ENCODE data around the gene DUSP21.

DNA sequence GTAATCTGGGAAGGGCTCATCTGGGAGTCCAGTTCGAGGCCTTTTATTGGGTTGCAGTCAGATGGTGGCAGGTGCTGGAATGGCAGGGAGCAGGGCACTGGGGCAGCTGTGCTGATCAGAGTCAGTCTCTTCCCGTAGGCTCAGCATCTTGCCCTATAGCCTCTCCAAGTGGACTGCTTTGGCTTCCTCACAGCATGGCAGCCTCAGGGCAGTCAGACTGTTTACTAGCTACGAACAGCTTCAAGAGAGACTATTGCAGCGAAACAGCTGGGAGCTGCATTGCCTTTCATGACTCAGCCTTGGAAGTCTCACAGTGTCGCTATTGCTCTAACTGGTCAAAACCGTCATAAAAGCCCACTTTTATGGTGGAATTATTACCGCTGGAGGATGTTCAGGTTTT is 26.8 kb upstream of the DUSP21 start:
- TF ChIP-seq, protein P1, sequence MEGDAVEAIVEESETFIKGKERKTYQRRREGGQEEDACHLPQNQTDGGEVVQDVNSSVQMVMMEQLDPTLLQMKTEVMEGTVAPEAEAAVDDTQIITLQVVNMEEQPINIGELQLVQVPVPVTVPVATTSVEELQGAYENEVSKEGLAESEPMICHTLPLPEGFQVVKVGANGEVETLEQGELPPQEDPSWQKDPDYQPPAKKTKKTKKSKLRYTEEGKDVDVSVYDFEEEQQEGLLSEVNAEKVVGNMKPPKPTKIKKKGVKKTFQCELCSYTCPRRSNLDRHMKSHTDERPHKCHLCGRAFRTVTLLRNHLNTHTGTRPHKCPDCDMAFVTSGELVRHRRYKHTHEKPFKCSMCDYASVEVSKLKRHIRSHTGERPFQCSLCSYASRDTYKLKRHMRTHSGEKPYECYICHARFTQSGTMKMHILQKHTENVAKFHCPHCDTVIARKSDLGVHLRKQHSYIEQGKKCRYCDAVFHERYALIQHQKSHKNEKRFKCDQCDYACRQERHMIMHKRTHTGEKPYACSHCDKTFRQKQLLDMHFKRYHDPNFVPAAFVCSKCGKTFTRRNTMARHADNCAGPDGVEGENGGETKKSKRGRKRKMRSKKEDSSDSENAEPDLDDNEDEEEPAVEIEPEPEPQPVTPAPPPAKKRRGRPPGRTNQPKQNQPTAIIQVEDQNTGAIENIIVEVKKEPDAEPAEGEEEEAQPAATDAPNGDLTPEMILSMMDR (IDR thresholded peaks at IDR 0.05; ENCODE audit: poor library complexity, severe bottlenecking), result no peak
- TF ChIP-seq TAF1 (IDR thresholded peaks at IDR 0.05; ENCODE audit: low read depth), result no peak
- TF ChIP-seq, protein P2, sequence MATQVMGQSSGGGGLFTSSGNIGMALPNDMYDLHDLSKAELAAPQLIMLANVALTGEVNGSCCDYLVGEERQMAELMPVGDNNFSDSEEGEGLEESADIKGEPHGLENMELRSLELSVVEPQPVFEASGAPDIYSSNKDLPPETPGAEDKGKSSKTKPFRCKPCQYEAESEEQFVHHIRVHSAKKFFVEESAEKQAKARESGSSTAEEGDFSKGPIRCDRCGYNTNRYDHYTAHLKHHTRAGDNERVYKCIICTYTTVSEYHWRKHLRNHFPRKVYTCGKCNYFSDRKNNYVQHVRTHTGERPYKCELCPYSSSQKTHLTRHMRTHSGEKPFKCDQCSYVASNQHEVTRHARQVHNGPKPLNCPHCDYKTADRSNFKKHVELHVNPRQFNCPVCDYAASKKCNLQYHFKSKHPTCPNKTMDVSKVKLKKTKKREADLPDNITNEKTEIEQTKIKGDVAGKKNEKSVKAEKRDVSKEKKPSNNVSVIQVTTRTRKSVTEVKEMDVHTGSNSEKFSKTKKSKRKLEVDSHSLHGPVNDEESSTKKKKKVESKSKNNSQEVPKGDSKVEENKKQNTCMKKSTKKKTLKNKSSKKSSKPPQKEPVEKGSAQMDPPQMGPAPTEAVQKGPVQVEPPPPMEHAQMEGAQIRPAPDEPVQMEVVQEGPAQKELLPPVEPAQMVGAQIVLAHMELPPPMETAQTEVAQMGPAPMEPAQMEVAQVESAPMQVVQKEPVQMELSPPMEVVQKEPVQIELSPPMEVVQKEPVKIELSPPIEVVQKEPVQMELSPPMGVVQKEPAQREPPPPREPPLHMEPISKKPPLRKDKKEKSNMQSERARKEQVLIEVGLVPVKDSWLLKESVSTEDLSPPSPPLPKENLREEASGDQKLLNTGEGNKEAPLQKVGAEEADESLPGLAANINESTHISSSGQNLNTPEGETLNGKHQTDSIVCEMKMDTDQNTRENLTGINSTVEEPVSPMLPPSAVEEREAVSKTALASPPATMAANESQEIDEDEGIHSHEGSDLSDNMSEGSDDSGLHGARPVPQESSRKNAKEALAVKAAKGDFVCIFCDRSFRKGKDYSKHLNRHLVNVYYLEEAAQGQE (IDR thresholded peaks at IDR 0.05; ENCODE audit: borderline replicate concordance), result no peak
- no peak for TF ChIP-seq EZH2 (IDR thresholded peaks at IDR 0.05; ENCODE audit: borderline replicate concordance, insufficient read depth, low read length, poor library complexity, severe bottlenecking)
- no peak for TF ChIP-seq POLR2AphosphoS5 (IDR thresholded peaks at IDR 0.05)
- no peak for TF ChIP-seq EP300 (conservative IDR thresholded peaks at IDR 0.05; ENCODE audit: poor library complexity, severe bottlenecking)
